K562 (cell line): ENCODE data around the gene FSTL3. TPM values are rescaled to one million over a fixed set of nuclear protein-coding genes. Genes with fewer than 3 reads are reported as not detected.

ENCODE experiments used
- CAMTA2 ChIP-seq: fragments of 250-450 bp; sonication (Bioruptor Pico); conservative IDR thresholded peaks from 2 replicates; pipeline ENCODE4 v1.5.1; 2022
- CBX1 ChIP-seq: sonication (generic); IDR thresholded peaks from 2 replicates; pipeline ENCODE4 v1.6.1; 2016; ENCODE audit warnings: antibody characterized with exemption, low read depth, mild to moderate bottlenecking
- CREM ChIP-seq: IDR thresholded peaks from 2 replicates; pipeline ENCODE4 v1.6.1; 2014; ENCODE audit warnings: antibody characterized with exemption, low read depth
- ID3 ChIP-seq, 2 experiments: fragments of 250-450 bp in 1 of 2; fragments of 450-650 bp in 1 of 2; sonication (Bioruptor Pico) in 1 of 2; IDR thresholded peaks; 2 replicates each; pipeline versions ENCODE4 v1.6.1 to v1.8.0; 2016 to 2021; ENCODE audit warnings: mild to moderate bottlenecking in 2 of 2, moderate library complexity in 2 of 2, missing compliant biosample characterization in 1 of 2, missing genetic modification characterization in 1 of 2
- RBFOX2 ChIP-seq: fragments of 200-400 bp; formaldehyde crosslinking; IDR thresholded peaks from 2 replicates; pipeline ENCODE4 v1.6.1; 2017; ENCODE audit warnings: low read depth, mild to moderate bottlenecking, low read length, moderate library complexity
- RERE ChIP-seq: sonication (generic); formaldehyde crosslinking; IDR thresholded peaks from 2 replicates; pipeline ENCODE4 v1.8.0; 2023; ENCODE audit warnings: missing genetic modification reagents, mild to moderate bottlenecking, borderline replicate concordance
- SAFB ChIP-seq: fragments of 200-400 bp; formaldehyde crosslinking; IDR thresholded peaks from 2 replicates; pipeline ENCODE4 v1.6.1; 2017; ENCODE audit warnings: low read depth, low read length, borderline replicate concordance
- ZBTB7A ChIP-seq: IDR thresholded peaks from 2 replicates; pipeline ENCODE4 v1.6.1; 2011; ENCODE audit warnings: low read depth, mild to moderate bottlenecking, low read length, moderate library complexity, borderline replicate concordance; ENCODE audit not compliant: control insufficient read depth
- ZC3H4 ChIP-seq: sonication (generic); formaldehyde crosslinking; IDR thresholded peaks from 2 replicates; pipeline ENCODE4 v1.9.0; 2021; ENCODE audit warnings: missing genetic modification reagents, borderline replicate concordance
- ZFX ChIP-seq: sonication (generic); formaldehyde crosslinking; IDR thresholded peaks from 2 replicates; pipeline ENCODE4 v1.8.0; 2022; ENCODE audit warnings: mild to moderate bottlenecking, missing genetic modification reagents, moderate library complexity
- polyA plus RNA-seq, 8 experiments: library from polyadenylated mRNA; depleted of rRNA in 4 of 8; stranded (reverse) in 5 of 8; unstranded in 3 of 8; fragments of >200 nt; fragmentation: Nextera tagmentation in 2 of 8; fragmentation: Illumina TruSeq in 1 of 8; extraction: Ambion mirVana in 2 of 8; extraction: Trizol in 1 of 8; gene quantifications; 2 replicates each; pipeline versions ENCODE4 v1.2.1 to v1.2.3, GENCODE V29; 2011 to 2014; ENCODE audit warnings: inconsistent platforms in 1 of 8, missing spikeins in 1 of 8
- total RNA-seq, 7 experiments: library from RNA; depleted of rRNA in 6 of 7; stranded (reverse); fragments of >200 nt in 6 of 7; fragmentation: Illumina TruSeq in 2 of 7; extraction: Trizol in 2 of 7; gene quantifications; 2 replicates each; pipeline versions ENCODE4 v1.2.1 to v1.2.3, GENCODE V29; 2011 to 2021; ENCODE audit warnings: low replicate concordance in 1 of 7

The FSTL3 gene
- total and polyA plus RNA-seq, 9 of the 15 experiments (the other 6 are each of a cell fraction or from before 2014, with no cell fraction given): 0.35 to 6.8 (median 4.2) TPM; not detected in 1

- TF ChIP-seq RERE (CRISPR knock-in tag) (peak; percentile 85; the same call in 1 of the 2 replicates), ID3 (CRISPR knock-in tag; IDR thresholded peaks at IDR 0.05) (no peak), ID3 (tag; IDR thresholded peaks at IDR 0.05) (0 out of 2 replicates have a peak, but pooled peaks have one; percentile 67), ZFX (CRISPR knock-in tag) (peak; percentile 82), ZBTB7A (peak; percentile 43; the same call in 1 of the 2 replicates), CREM (peak; percentile 17; the same call in 1 of the 2 replicates), RBFOX2 (peak; percentile 5; the same call in 1 of the 2 replicates), SAFB (peak; percentile 90), CBX1 (peak; percentile 29; the same call in 1 of the 2 replicates), ZC3H4 (CRISPR knock-in tag) (peak; percentile 83; the same call in 1 of the 2 replicates), CAMTA2 (peak; percentile 78; the same call in 1 of the 2 replicates)
These were observed 3.5 kb downstream of the FSTL3 start (continued) for GRCh38 chr19:679418-680286.
